ENCODE results near the gene STAMBP. TPM values are rescaled to one million over a fixed set of nuclear protein-coding genes. Genes with fewer than 3 reads are reported as not detected.

The STAMBP gene
- total and polyA plus RNA-seq, 2 of the 13 experiments (the other 11 are each of a cell fraction or from before 2014, with no cell fraction given), result 49.6 to 53.2 TPM

- peak; percentile 66; the same call in 1 of the 2 replicates for TF ChIP-seq RCOR2 (CRISPR knock-in tag; IDR thresholded peaks at IDR 0.05)
- TF ChIP-seq SALL2 (CRISPR knock-in tag; IDR thresholded peaks at IDR 0.05), result peak; percentile 63; the same call in 1 of the 2 replicates
- peak; percentile 46; the same call in 1 of the 2 replicates for TF ChIP-seq ZNF121 (CRISPR knock-in tag; IDR thresholded peaks at IDR 0.05)
- TF ChIP-seq ZNF280D (CRISPR knock-in tag; IDR thresholded peaks at IDR 0.05), result peak; percentile 60; the same call in 1 of the 2 replicates
- TF ChIP-seq ELF1 (CRISPR knock-in tag; IDR thresholded peaks at IDR 0.05), result peak; percentile 63
- TF ChIP-seq ZNF749 (CRISPR knock-in tag; IDR thresholded peaks at IDR 0.05; ENCODE audit: borderline replicate concordance), result no peak
- peak; percentile 84; the same call in 1 of the 2 replicates for TF ChIP-seq ZNF441 (CRISPR knock-in tag; IDR thresholded peaks at IDR 0.05; ENCODE audit: borderline replicate concordance)
- 0 out of 2 replicates have a peak, but pooled peaks have one; percentile 29 for TF ChIP-seq LRRFIP1 (CRISPR knock-in tag; conservative IDR thresholded peaks at IDR 0.05)
- TF ChIP-seq EP300 (IDR thresholded peaks at IDR 0.05; ENCODE audit: low read depth in 2 of 2, low read length in 2 of 2), result peak; percentile 21 to 38; a peak in 1 of 4 replicates
- TF ChIP-seq EP300 (CRISPR knock-in tag; IDR thresholded peaks at IDR 0.05; ENCODE audit: borderline replicate concordance), result no peak
- no peak for TF ChIP-seq SYNCRIP (IDR thresholded peaks at IDR 0.05; ENCODE audit: insufficient read depth, low read depth, low read length)
- no peak for TF ChIP-seq ZNF569 (CRISPR knock-in tag; IDR thresholded peaks at IDR 0.05; ENCODE audit: borderline replicate concordance)
- peak; percentile 89 for TF ChIP-seq ERF (CRISPR knock-in tag; IDR thresholded peaks at IDR 0.05)
- no peak for TF ChIP-seq ZNF646 (CRISPR knock-in tag; IDR thresholded peaks at IDR 0.05)
- TF ChIP-seq HNRNPH1 (optimal IDR thresholded peaks at IDR 0.05; ENCODE audit: low read depth, low read length), result peak; percentile 49
- TF ChIP-seq SIN3B (IDR thresholded peaks at IDR 0.05; ENCODE audit: low read length), result 0 out of 2 replicates have a peak, but pooled peaks have one; percentile 35
These were observed 49.1 kb upstream of the STAMBP start, which contains the start of gene DUSP11 (continued) for GRCh38 chr2:73779467-73780236.
